ENCODE data around the gene TJP1.
"Not testable (repeated sequence)": the region's sequence is repeated elsewhere in the genome, so short reads cannot be mapped to it uniquely, and the experiment has no call there.

TJP1 gene

GRCh38 chr15:29800491-29801366, 21.5 kb downstream of the TJP1 start:
- DNase-seq (ENCODE audit: low read depth in 2 of 2, low spot score in 1 of 2) = no peak

GRCh38 chr15:29799859-29800258, 22.4 kb downstream of the TJP1 start:
- no peak for DNase-seq (ENCODE audit: low read depth in 2 of 2, low spot score in 1 of 2)

- DNase-seq (ENCODE audit: low read depth in 2 of 2, low spot score in 1 of 2) = no peak
Observed at GRCh38 chr15:29795610-29796009, 26.7 kb downstream of the TJP1 start.

GRCh38 chr15:29792426-29793159, 29.7 kb downstream of the TJP1 start:
- no peak for DNase-seq (ENCODE audit: low read depth in 2 of 2, low spot score in 1 of 2)

- no peak for DNase-seq (ENCODE audit: low read depth in 2 of 2, low spot score in 1 of 2)
Observed at GRCh38 chr15:29790607-29791006, 31.7 kb downstream of the TJP1 start.

GRCh38 chr15:29789871-29790270, 32.4 kb downstream of the TJP1 start:
- DNase-seq (ENCODE audit: low read depth in 2 of 2, low spot score in 1 of 2) = no peak

- DNase-seq (ENCODE audit: low read depth in 2 of 2, low spot score in 1 of 2) = no peak
Observed at GRCh38 chr15:29788433-29789034, 33.7 kb downstream of the TJP1 start.

- no peak for DNase-seq (ENCODE audit: low read depth in 2 of 2, low spot score in 1 of 2)
Observed at GRCh38 chr15:29787767-29788166, 34.5 kb downstream of the TJP1 start.

- no peak for DNase-seq (ENCODE audit: low read depth in 2 of 2, low spot score in 1 of 2)
Observed at GRCh38 chr15:29785642-29786041, 36.6 kb downstream of the TJP1 start.

- DNase-seq (ENCODE audit: low read depth in 2 of 2, low spot score in 1 of 2) = no peak
Observed at GRCh38 chr15:29785136-29785535, 37.1 kb downstream of the TJP1 start.

- DNase-seq (ENCODE audit: low read depth in 2 of 2, low spot score in 1 of 2) = no peak
Observed at GRCh38 chr15:29784413-29784812, 37.9 kb downstream of the TJP1 start.

- not testable (repeated sequence) for DNase-seq (ENCODE audit: low read depth in 2 of 2, low spot score in 1 of 2)
Observed at GRCh38 chr15:29782816-29783215, 39.5 kb downstream of the TJP1 start.

- DNase-seq (ENCODE audit: low read depth in 2 of 2, low spot score in 1 of 2) = no peak
Observed at GRCh38 chr15:29778382-29778781, 43.9 kb downstream of the TJP1 start.

GRCh38 chr15:29776859-29777258, 45.4 kb downstream of the TJP1 start:
- no peak for DNase-seq (ENCODE audit: low read depth in 2 of 2, low spot score in 1 of 2)

GRCh38 chr15:29774900-29775299, 47.4 kb downstream of the TJP1 start:
- no peak for DNase-seq (ENCODE audit: low read depth in 2 of 2, low spot score in 1 of 2)

- DNase-seq (ENCODE audit: low read depth in 2 of 2, low spot score in 1 of 2) = no peak
Observed at GRCh38 chr15:29773816-29774215, 48.5 kb downstream of the TJP1 start.

GRCh38 chr15:29773000-29773399, 49.3 kb downstream of the TJP1 start:
- DNase-seq (ENCODE audit: low read depth in 2 of 2, low spot score in 1 of 2) = no peak

GRCh38 chr15:29770796-29771195, 51.5 kb downstream of the TJP1 start:
- DNase-seq (ENCODE audit: low read depth in 2 of 2, low spot score in 1 of 2) = no peak

GRCh38 chr15:29765898-29766527, 56.3 kb downstream of the TJP1 start:
- no peak for DNase-seq (ENCODE audit: low read depth in 2 of 2, low spot score in 1 of 2)

GRCh38 chr15:29765234-29765841, 56.9 kb downstream of the TJP1 start:
- DNase-seq (ENCODE audit: low read depth in 2 of 2, low spot score in 1 of 2) = no peak

- no peak for DNase-seq (ENCODE audit: low read depth in 2 of 2, low spot score in 1 of 2)
Observed at GRCh38 chr15:29759596-29759995, 62.7 kb downstream of the TJP1 start.
